ENCODE measurements around the gene ZSCAN12.

DNA sequence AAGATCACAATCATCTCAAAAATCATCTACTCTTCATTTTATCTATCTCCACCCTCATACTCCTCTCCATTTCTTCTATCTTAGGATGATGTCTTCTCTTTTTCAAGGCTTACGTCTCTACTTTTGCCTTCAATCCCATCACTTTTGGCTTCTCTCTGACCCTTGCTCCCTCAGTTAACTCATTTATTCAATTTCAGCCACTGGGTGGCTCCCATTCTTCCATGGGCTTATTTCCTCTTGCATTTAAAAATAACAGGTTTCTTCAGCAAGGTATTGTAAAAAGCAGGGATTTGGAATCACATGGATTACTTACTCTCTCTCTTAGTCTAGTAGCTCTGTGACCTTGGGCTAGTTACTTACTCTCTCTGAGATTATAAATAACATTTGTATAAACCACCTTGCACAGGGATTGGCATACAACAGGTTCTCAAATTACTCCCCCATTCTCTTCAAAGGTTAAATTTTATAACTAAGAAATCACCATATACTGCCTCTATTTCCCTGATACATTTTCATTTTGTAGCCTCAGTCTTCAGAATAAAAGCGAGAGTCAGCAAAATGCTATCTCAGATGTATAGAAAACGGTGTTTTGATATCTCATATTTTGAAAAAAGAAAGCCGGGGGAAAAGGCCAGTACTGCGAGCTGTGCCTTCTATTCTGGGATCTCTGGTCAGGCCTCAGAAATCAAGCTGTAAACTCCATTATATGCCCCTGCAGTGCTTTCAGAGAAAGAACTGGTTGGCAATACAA lies 5.5 kb downstream of the ZSCAN12 start:
- TF ChIP-seq, protein P1, sequence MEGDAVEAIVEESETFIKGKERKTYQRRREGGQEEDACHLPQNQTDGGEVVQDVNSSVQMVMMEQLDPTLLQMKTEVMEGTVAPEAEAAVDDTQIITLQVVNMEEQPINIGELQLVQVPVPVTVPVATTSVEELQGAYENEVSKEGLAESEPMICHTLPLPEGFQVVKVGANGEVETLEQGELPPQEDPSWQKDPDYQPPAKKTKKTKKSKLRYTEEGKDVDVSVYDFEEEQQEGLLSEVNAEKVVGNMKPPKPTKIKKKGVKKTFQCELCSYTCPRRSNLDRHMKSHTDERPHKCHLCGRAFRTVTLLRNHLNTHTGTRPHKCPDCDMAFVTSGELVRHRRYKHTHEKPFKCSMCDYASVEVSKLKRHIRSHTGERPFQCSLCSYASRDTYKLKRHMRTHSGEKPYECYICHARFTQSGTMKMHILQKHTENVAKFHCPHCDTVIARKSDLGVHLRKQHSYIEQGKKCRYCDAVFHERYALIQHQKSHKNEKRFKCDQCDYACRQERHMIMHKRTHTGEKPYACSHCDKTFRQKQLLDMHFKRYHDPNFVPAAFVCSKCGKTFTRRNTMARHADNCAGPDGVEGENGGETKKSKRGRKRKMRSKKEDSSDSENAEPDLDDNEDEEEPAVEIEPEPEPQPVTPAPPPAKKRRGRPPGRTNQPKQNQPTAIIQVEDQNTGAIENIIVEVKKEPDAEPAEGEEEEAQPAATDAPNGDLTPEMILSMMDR (conservative IDR thresholded peaks at IDR 0.05; ENCODE audit: low read length), result peak; percentile 72
- TF ChIP-seq EZH2phosphoT487 (IDR thresholded peaks at IDR 0.05; ENCODE audit: borderline replicate concordance, low read depth, low read length), result no peak
